Lung microvascular endothelial cell (primary cell): ENCODE results near the gene PLEKHA6. TPM values are rescaled to one million over a fixed set of nuclear protein-coding genes. Genes with fewer than 3 reads are reported as not detected.

Experiments
- DNase-seq, 2 donors: peaks; one replicate each; pipeline versions ENCODE4 v3.0.0 to v3.0.0-alpha.2; 2010; ENCODE audit warnings: low read depth in 2 of 2
- total RNA-seq: library from RNA; depleted of rRNA; stranded (reverse); fragments of >200 nt; gene quantifications from 2 replicates; pipeline ENCODE4 v1.2.1, GENCODE V29; 2014

PLEKHA6 gene
- total RNA-seq, 1 donor from 2014 or later: 0.40 TPM

GRCh38 chr1:204192589-204193352 lies 167.0 kb downstream of the PLEKHA6 start:
- no peak for DNase-seq

- DNase-seq: no peak
Measured at GRCh38 chr1:204192046-204192445, 167.7 kb downstream of the PLEKHA6 start.

DNA sequence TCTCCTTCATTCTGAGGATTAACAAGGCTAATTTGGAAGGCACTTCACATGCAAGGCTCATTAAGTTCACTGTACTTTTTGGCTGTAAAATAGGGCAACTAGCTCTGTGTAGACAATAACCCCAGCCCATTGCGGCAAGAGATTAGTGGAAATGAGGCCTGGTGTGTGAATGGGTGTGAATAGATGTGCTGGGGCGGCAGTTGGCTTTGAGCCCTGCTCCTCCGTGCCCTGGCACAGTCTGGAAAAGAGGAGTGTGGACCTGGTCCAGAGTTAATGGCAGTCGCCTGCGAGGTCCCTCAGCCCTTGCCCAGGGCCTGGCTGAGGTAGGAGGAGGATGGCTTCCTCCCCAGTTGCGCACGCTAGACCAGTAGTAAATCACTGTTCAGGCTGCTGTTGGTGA lies 168.3 kb downstream of the PLEKHA6 start:
- peak in 1 of 2 donors; percentile 30 for DNase-seq

DNA sequence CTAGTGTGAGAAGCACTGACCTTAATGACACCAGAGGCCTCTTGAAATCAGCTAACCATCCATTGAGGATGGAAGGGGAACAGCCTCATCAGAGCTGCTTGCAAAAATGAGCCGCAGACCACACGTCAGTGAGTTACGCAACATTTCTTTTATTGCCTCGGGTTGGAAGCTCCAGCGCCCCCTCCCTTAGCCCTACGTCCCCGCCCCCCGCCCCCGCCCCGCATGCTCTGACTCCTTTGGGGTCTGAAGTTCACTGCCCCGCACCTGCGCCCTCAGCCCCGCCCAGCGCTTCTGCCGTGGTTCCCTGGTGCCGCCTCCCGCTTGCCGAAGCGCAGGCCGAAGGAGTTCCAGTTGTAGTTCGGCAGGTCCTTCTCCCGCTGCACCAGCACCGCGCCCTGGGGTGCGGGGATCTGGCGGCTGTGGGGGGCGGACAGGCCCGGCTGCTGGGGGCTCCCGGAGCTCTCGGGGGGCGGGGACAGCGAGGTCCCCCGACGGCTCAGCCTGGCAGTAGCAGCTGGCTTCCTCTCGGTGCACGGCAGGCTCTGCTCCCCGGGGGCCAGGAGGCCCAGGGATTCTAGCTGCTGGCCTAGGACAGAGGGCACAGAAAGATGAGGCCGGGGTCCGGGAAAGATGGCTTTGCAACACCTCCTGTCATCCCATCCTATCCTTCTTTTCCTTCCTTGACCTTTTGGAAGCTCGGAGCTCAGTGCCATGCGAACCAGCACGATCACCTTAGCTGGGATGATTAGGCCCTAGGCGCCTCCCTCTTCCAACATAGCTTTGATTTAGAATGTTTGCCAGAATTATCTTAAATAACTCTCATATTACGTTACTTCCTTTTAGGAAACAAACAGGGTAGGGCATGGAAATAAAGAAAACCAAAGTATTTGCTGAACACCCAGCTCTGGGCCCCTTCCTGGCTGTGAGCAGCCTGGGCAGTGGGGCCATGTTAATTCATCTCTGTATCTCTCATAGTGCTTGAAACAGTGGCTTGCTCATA lies 169.2 kb downstream of the PLEKHA6 start:
- peak; percentile 67 to 85 for DNase-seq

DNA sequence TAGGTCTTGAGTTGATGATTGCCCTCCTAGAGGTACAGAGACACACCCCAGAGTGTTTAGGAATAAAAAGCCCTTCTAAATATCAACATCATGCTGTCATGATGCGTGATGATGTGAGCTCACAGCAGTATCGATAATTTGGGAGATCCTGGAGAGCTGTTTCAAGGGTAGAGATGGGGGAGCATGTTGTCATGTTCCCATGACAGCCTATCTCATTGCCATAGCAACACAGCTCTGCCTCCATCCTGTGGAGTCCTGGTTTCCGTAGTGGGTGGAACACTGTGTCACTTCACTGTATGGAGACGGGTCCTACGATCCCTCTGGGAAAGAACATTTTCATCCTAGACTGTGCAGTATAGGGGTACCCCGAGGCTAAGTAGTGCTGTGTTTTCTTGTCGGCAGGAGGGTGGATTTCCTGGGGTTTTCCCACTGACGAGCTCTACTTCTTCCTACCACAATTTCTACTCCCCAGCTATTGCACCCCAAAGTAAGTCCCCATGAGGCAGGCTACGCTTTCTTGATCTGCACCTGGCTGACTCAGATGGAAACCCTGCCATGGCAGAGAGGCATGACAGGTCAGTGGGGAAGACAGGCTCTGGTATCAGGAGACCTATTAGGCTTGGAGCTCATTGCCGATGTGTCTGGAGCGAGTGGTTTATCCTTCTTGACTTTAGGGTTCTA lies 170.6 kb downstream of the PLEKHA6 start:
- DNase-seq: peak in 1 of 2 donors; percentile 51

DNA sequence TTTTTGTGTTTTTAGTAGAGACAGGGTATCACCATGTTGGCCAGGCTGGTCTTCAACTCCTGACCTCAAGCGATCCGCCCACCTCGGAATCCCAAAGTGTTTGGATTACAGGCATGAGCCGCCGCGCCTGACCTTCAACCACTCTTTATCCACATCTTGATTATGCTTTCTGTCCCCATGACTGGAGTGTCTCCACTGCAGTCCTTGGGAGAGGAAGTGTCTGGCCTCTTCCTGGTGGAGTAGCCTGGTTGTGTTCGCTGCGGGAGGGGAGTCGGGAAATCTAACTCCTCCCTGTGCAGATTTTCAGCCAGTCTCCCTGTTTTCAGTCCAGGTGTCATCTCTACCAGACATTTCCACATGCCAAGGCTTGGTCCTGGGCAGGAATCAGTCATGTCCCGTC lies 173.1 kb downstream of the PLEKHA6 start:
- DNase-seq: no peak

GRCh38 chr1:204181116-204181515 lies 178.6 kb downstream of the PLEKHA6 start:
- no peak for DNase-seq

DNA sequence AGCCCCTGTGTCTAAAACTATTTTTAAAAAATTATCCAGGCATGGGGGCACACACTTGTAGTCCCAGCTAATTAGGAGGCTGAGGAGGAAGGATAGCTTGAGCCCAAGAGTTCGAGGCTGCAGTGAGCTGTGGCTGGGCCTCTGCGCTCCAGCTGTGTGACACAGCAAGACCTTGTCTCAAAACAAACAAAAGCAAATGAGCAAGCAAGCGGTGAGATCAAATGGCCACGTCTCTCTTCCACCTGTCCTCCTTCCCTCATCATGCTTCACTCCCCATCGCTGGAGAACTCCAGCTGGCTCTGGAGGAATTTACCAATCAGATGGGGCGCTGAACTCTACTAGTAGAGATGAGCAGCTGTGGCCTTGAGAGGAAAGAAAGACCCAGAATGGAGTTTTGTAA lies 179.6 kb downstream of the PLEKHA6 start:
- DNase-seq: no peak

- DNase-seq: no peak
Measured at GRCh38 chr1:204178487-204179281, 181.0 kb downstream of the PLEKHA6 start.

DNA sequence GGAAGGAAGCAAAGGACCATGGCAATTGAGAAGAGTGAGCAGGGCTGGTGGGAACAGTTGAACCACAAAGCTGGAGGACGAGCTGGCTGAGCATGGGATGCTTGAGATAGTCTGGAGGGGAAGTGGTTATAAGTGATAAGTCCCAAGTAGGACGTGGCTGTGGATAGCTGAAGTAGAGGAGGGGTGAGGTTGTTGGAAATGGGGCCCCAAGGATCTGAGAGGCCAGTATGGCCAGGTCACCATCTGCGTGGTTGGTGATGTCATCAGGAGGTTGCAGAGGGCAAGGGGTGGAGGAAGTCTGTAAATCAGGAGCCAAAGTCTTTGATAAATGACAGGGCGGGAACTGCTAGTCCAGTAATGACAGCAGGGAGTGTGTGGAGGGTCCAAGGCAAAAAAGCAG lies 182.6 kb downstream of the PLEKHA6 start:
- DNase-seq: peak in 1 of 2 donors; percentile 29

- DNase-seq: no peak
Measured at GRCh38 chr1:204176049-204176448, 183.7 kb downstream of the PLEKHA6 start.

- DNase-seq: no peak
Measured at GRCh38 chr1:204174958-204175357, 184.8 kb downstream of the PLEKHA6 start.

GRCh38 chr1:204172404-204173029 lies 187.2 kb downstream of the PLEKHA6 start:
- DNase-seq: no peak

DNA sequence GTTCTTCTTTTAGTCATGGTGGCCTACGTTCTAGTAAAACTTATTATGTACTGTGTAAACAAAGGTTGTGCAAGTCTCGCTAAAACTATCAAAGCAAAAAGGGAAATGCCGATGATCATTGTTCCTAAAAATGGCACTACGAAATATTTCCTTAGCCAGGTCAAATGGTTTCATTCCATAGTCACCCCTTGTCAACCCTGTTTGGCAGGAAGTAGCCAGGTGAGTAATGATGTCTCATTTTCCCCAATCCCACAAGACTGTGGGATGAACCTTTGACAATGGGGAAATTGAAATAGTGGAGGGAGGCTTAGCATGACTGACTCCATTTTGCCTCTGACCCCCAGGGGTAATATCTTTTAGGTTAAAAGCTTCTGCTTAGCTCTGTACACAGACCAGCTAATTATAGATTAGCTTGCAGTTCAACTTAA lies 188.0 kb downstream of the PLEKHA6 start:
- peak; percentile 84 to 88 for DNase-seq

- DNase-seq: no peak
Measured at GRCh38 chr1:204170494-204171155, 189.1 kb downstream of the PLEKHA6 start.

- DNase-seq: peak in 1 of 2 donors; percentile 11
Measured at GRCh38 chr1:204169858-204170257, 189.9 kb downstream of the PLEKHA6 start.
